WTC11 (cell line): ENCODE measurements around the gene MAEA. TPM values are rescaled to one million over a fixed set of nuclear protein-coding genes. Genes with fewer than 3 reads are reported as not detected.

ENCODE experiments used
- ATAC-seq: fragments of 200-7000 bp; cut with Tn5 transposase; 2 replicates; pipeline ENCODE4 v1.10.0; 2021; ENCODE audit warnings: mild to moderate bottlenecking, moderate library complexity
- CTCF ChIA-PET: fragments of 300-600 bp; sonication (Branson Sonifier 250); formaldehyde crosslinking; loops from one replicate; lab custom pipeline; 2021; ENCODE audit warnings: antibody characterized with exemption; lab: Charles Lee
- POLR2A ChIA-PET: fragments of 350-600 bp; sonication (Branson Sonifier 250); formaldehyde crosslinking; loops from one replicate; lab custom pipeline; 2021; ENCODE audit warnings: antibody characterized with exemption; lab: Charles Lee
- DNase-seq: peaks from one replicate; pipeline ENCODE4 v3.0.0; 2021; ENCODE audit warnings: low spot score
- H3K27ac Mint-ChIP-seq: 2 replicates; pipeline ENCODE4 v1.8.0; 2021; ENCODE audit warnings: mixed read lengths
- H3K27me3 Mint-ChIP-seq: 2 replicates; pipeline ENCODE4 v1.8.0; 2021; ENCODE audit warnings: low read depth, mild to moderate bottlenecking, moderate library complexity, mixed read lengths
- H3K36me3 Mint-ChIP-seq: 2 replicates; pipeline ENCODE4 v1.8.0; 2021; ENCODE audit warnings: mixed read lengths
- H3K4me1 Mint-ChIP-seq: 2 replicates; pipeline ENCODE4 v1.8.0; 2022; ENCODE audit warnings: mixed read lengths
- H3K4me3 Mint-ChIP-seq: 2 replicates; pipeline ENCODE4 v1.8.0; 2021; ENCODE audit warnings: mild to moderate bottlenecking, moderate library complexity, mixed read lengths
- H3K9me3 Mint-ChIP-seq: 2 replicates; pipeline ENCODE4 v1.8.0; 2021; ENCODE audit warnings: mixed read lengths
- ATF6 ChIP-seq: sonication (generic); formaldehyde crosslinking; IDR thresholded peaks from 2 replicates; pipeline ENCODE4 v1.8.1; 2023; ENCODE audit warnings: mild to moderate bottlenecking, missing genetic modification reagents
- CBFB ChIP-seq: sonication (generic); formaldehyde crosslinking; IDR thresholded peaks from 2 replicates; pipeline ENCODE4 v1.8.1; 2022; ENCODE audit warnings: mild to moderate bottlenecking, low read depth, missing genetic modification reagents
- CTCF ChIP-seq: fragments of 200-600 bp; IDR thresholded peaks from 2 replicates; pipeline ENCODE4 v1.8.0; 2022; ENCODE audit warnings: antibody characterized with exemption
- HMGA2 ChIP-seq: fragments of 250-450 bp; sonication (Bioruptor Pico); IDR thresholded peaks from 2 replicates; pipeline ENCODE4 v1.4.0; 2021; ENCODE audit warnings: mild to moderate bottlenecking, moderate library complexity
- MXD4 ChIP-seq: fragments of 250-450 bp; sonication (Bioruptor Pico); IDR thresholded peaks from 2 replicates; pipeline ENCODE4 v1.8.0; 2021; ENCODE audit warnings: mild to moderate bottlenecking, moderate library complexity, borderline replicate concordance
- RELA ChIP-seq: sonication (generic); formaldehyde crosslinking; IDR thresholded peaks from 2 replicates; pipeline ENCODE4 v1.8.1; 2022; ENCODE audit warnings: missing genetic modification reagents, mild to moderate bottlenecking, borderline replicate concordance
- USF1 ChIP-seq: sonication (generic); formaldehyde crosslinking; IDR thresholded peaks from 2 replicates; pipeline ENCODE4 v1.8.0; 2022; ENCODE audit warnings: mild to moderate bottlenecking, missing genetic modification reagents
- ZBTB21 ChIP-seq: sonication (generic); formaldehyde crosslinking; IDR thresholded peaks from 2 replicates; pipeline ENCODE4 v1.8.1; 2023; ENCODE audit warnings: mild to moderate bottlenecking, missing genetic modification reagents, borderline replicate concordance
- ZNF138 ChIP-seq: sonication (generic); formaldehyde crosslinking; conservative IDR thresholded peaks from 2 replicates; pipeline ENCODE4 v1.8.1; 2022; ENCODE audit warnings: mild to moderate bottlenecking, moderate library complexity, missing genetic modification reagents
- ZNF317 ChIP-seq: sonication (generic); formaldehyde crosslinking; IDR thresholded peaks from 2 replicates; pipeline ENCODE4 v1.8.1; 2023; ENCODE audit warnings: low read depth, mild to moderate bottlenecking, moderate library complexity, missing genetic modification reagents, borderline replicate concordance
- total RNA-seq: library from RNA; stranded (reverse); gene quantifications from 3 replicates; pipeline ENCODE4 v1.2.3, GENCODE V29; 2021
- TF ChIP-seq, protein P1 (sequence below): sonication (generic); formaldehyde crosslinking; IDR thresholded peaks from 2 replicates; pipeline ENCODE4 v1.8.0; 2022; ENCODE audit warnings: mild to moderate bottlenecking, missing genetic modification reagents
- TF ChIP-seq, protein P2 (sequence below): fragments of 250-450 bp; sonication (Bioruptor Pico); IDR thresholded peaks from 2 replicates; pipeline ENCODE4 v1.8.0; 2021; ENCODE audit warnings: mild to moderate bottlenecking
- TF ChIP-seq, protein P3 (sequence below): fragments of 250-450 bp; sonication (Bioruptor Pico); conservative IDR thresholded peaks from 2 replicates; pipeline ENCODE4 v1.9.0; 2021; ENCODE audit warnings: mild to moderate bottlenecking

MAEA gene
- total RNA-seq, 1 experiment from 2014 or later, result 86.9 TPM

DNA sequence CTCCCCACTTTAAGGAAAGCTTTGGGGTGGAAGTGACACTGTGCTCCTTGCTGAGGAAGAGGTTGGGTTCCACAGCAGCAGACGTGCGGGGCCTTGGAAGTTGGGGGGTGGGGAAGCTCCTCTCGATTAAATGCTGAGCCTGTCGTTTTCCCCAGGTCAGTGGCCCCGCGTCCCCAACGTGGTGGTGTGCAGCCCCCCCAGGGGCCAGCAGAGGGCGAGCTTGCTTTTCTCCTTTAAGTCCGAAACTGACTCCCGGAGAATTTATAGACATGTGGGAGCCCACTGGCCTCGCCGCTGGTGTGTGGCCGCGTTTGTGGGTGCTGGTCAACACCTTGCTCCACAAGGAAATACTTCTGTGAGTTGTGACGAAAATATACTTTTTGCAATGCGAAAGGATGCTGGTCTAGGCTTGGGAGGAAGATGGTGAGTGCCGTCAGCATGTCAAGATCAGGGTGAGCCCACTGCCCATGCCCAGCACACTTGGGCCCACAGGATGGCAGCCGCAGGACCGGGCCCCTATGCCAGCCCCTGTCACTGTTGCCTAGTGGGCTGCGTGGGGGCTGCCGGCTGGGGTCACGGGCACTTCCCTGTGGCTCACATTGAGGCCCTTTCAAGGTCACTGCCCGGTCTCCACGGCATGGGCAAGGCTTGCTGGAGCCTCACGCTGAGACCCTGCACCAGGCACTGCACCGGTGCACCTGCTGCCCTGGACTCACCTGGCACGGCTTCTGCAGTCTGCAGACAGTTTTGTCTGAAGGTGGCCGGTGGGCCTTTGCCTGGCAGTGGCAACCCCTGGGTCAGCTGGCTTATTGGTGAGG lies 66.7 kb downstream of the MAEA start:
- ChIA-PET CTCF (interaction anchor here (0.6 to 3.7 kb wide), 44 partner anchors 9 to 526 kb away, joined by 3 to 38 read pairs (median 4); partner anchors contain the start of genes NKX1-1, SPON2 and UVSSA), POLR2A (no interaction called here)
- H3K9me3 Mint-ChIP-seq, result no peaks in the 10 kb centered on the region
- no peak for TF ChIP-seq ZNF317 (CRISPR knock-in tag)
- TF ChIP-seq CTCF, result peak; percentile 78
- TF ChIP-seq HMGA2 (CRISPR knock-in tag), result no peak
- TF ChIP-seq ZNF138 (CRISPR knock-in tag), result no peak
- TF ChIP-seq USF1 (CRISPR knock-in tag), result no peak
- no peak for TF ChIP-seq ATF6
- TF ChIP-seq, protein P1, sequence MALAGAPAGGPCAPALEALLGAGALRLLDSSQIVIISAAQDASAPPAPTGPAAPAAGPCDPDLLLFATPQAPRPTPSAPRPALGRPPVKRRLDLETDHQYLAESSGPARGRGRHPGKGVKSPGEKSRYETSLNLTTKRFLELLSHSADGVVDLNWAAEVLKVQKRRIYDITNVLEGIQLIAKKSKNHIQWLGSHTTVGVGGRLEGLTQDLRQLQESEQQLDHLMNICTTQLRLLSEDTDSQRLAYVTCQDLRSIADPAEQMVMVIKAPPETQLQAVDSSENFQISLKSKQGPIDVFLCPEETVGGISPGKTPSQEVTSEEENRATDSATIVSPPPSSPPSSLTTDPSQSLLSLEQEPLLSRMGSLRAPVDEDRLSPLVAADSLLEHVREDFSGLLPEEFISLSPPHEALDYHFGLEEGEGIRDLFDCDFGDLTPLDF (CRISPR knock-in tag), result no peak
- no peak overlapping the region for H3K27ac Mint-ChIP-seq
- H3K36me3 Mint-ChIP-seq, result peaks cover 2% of the 10 kb centered on the region; the same call in 1 of the 2 replicates
- H3K27me3 Mint-ChIP-seq, result no peaks in the 10 kb centered on the region
- DNase-seq (peak; percentile 84), ATAC-seq (peak; percentile 29)
- no peak overlapping the region for H3K4me3 Mint-ChIP-seq
- H3K4me1 Mint-ChIP-seq, result peaks cover 3% of the 10 kb centered on the region

DNA sequence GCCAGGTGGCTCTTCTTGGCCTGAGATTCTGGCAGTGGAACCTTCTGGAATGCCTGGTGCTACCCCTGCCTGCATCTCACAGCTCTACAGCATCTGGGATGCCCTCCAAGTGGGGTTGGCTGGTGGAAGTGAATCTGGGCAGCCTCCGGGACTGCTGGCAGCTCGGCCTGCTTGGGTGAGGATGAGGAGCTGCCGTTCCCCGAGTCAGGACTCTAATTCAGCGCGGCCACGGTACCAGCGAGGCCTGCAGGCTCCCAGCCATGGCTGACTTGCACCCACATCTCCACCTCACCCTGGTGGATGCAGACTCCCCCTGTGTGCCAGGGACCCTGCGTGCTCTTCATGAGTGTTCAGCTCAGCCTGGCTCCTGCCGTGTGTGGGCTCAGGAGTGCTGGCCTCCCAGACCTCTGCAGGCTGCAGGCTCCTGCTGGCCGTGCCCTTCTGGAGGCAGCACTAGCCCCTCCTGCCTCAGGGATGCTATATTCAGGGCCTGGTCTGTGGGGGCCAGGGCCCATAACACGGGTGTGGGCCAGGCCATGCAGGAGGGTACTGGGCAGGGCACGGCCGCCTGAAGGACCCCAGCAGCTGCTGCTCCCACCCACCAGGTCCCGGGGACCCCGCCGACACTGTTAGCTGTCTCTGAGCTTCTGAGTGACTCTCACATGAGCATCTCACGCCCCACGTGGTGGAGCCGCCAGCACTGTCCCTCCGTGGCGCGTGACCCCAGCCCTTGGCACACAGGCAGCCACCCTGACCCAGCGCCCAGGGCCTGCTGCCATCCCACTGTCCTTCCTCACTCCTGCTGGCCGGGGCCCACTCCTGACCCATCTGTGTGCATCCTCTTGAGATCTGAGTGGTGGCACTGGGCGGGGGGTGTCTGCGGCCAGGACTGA lies 67.9 kb downstream of the MAEA start:
- Mint-ChIP-seq H3K4me3 (no peak overlapping the region), H3K27me3 (no peaks in the 10 kb centered on the region), H3K4me1 (peaks cover 7% of the 10 kb centered on the region), H3K27ac (no peak overlapping the region), H3K36me3 (peaks cover 2% of the 10 kb centered on the region; the same call in 1 of the 2 replicates), H3K9me3 (no peaks in the 10 kb centered on the region)
- ATAC-seq (no peak), DNase-seq (no peak)
- TF ChIP-seq ZBTB21 (CRISPR knock-in tag) (no peak), RELA (CRISPR knock-in tag) (no peak), MXD4 (CRISPR knock-in tag) (no peak), CBFB (CRISPR knock-in tag) (no peak)
- TF ChIP-seq, protein P2, sequence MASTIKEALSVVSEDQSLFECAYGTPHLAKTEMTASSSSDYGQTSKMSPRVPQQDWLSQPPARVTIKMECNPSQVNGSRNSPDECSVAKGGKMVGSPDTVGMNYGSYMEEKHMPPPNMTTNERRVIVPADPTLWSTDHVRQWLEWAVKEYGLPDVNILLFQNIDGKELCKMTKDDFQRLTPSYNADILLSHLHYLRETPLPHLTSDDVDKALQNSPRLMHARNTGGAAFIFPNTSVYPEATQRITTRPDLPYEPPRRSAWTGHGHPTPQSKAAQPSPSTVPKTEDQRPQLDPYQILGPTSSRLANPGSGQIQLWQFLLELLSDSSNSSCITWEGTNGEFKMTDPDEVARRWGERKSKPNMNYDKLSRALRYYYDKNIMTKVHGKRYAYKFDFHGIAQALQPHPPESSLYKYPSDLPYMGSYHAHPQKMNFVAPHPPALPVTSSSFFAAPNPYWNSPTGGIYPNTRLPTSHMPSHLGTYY (CRISPR knock-in tag), result no peak
- TF ChIP-seq, protein P3, sequence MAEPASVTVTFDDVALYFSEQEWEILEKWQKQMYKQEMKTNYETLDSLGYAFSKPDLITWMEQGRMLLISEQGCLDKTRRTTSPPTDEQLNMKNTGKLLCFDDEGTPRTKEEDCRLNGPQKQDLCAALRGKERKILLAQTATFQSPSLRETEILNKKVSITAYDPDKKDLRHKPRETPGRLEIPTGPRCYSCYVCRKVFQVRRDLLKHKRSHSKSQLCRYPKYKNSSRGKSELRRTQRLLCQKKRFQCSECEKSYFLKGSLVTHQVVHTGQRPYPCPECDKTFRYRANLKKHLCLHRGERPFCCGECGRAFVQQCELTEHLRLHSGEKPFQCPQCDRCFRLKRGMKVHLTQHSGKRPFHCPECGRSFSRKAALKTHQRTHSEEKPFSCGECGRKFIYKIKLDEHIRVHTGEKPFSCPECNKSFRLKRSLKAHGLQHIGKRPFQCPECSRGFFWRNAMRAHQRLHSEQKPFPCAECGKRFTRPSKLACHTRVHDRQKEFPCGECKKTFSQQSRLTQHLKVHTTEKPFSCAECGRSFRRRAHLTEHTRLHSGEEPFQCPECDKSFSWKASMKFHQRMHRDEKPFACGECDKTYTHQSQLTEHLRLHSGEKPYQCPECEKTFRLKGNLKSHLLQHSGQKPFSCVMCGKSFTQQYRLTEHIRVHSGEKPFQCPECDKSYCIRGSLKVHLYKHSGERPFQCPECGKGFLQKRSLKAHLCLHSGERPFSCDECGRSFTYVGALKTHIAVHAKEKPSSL (CRISPR knock-in tag), result no peak
- POLR2A ChIA-PET, result no interaction called here
- CTCF ChIA-PET, result interaction anchor here (0.5 kb wide), 1 partner anchor 272 kb away, joined by 4 read pairs; no protein-coding TSS in a partner anchor
